GM20431 (cell line): ENCODE data around the gene CLSTN3.

Source experiments
- in situ Hi-C: fragments of 300-500 bp; cut with MseI, MboI; formaldehyde crosslinking; loops from one replicate; pipeline ENCODE4 v1.15.0; 2020; ENCODE audit warnings: low sequenced_read_pairs; ENCODE audit not compliant: unreplicated experiment

CLSTN3 gene

DNA sequence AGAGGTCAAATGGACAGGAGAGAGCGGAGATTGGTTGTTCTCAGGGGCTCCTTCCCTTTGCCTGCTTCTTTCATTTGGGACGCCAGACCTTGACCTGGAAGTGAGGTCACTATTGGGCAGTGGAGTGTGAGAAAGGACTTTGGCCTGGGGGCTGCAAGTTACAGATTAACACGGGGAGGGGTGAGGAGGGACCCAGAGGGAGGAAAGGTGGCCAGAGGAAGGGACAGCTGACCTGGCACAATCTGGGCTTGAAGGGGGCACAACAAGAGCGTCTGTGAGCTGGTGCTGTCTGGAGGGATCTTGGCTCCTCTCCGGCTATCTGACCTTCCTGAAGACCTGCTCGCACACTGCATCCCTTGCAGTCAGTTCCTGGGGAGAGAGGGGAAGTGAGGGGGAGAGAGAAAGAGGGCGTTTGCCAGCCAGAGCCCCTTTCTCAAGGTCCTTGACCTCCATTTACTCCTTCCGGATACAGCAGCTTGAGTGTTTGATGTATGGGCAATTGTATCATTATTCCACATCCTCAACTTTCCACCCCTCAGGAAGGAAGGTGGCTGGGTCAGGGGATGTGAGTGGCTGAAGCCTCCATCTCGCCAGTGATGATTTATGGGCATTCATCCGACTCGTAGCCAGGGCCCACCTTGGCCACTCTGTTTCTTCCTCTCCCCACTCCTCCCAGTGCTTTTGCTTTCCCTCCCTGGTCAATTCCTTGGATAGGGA, 6.2 kb upstream of the CLSTN3 start:
- in situ Hi-C loops: no loop called here

GRCh38 chr12:7125632-7126227, 4.4 kb upstream of the CLSTN3 start:
- in situ Hi-C loops: no loop called here

DNA sequence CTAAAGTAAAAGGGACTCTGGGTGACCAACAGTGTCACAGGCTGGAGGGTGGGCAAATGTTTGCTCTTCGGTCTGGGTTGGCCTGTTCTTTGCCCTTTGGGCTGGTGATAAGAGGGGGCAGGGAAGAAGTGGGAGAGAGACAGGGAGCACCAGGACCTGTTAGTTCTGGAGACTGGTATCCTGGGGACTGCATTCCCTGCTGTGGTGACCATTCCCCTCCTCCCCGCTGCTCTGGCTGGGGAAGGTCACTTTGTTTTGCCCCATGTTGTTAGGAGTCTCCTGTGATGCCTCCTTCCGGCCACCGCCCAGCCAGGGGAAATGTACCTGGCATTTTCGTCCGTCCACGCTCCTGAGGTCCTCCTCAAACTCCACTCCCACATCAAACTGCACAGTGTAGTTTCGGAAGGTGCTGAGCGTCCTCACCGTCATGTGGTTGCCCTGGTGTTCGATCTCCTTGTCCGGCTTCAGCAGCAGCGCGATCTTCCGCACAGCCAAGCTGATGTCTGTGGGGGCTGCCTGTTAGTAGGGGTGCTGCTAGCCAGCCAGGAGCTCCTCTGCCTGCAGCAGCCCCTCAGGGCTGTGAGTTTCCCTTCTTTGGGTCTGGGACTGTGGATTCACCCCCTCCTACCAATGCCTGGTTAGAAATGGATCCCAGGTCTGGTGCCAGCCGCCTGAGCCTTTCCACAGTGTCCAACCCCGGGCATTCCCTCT, 2.1 kb upstream of the CLSTN3 start:
- in situ Hi-C loops: no loop called here

DNA sequence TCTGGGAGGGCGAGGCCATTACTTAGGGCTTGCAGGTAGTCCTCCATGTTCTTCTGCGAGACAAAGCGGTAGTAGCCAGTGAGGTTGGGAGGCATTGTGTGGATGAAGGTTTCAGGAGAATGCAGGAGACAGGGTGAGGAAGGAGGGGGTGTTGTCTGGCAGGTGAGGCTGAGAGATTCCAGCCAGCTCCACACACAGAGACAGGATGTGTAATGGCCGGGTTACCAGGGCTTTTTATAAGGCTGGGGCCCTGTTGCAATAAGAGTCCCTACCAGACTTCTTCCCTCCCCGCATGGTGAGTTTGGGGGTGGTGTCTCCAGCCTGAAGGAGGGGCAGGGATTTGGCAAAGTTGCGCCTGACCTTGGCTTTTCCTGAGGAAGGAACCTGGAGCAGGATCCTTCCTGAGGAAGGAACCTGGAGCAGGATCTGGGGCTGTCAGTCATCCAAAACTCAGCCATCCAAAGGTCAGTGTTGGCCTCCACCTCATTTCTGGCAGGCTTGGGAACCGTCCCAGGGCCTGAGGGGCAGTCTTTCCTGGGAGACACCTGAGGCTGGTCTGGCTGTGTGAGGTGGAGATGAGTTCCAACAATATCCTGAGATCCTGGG, 1.4 kb upstream of the CLSTN3 start, which contains the start of gene RBP5:
Gene RBP5, minus strand, starts transcription at position 209 of the 606 bp plus-strand sequence. Its CDS starts 114 bp downstream, at position 95.
- in situ Hi-C loops: no loop called here

DNA sequence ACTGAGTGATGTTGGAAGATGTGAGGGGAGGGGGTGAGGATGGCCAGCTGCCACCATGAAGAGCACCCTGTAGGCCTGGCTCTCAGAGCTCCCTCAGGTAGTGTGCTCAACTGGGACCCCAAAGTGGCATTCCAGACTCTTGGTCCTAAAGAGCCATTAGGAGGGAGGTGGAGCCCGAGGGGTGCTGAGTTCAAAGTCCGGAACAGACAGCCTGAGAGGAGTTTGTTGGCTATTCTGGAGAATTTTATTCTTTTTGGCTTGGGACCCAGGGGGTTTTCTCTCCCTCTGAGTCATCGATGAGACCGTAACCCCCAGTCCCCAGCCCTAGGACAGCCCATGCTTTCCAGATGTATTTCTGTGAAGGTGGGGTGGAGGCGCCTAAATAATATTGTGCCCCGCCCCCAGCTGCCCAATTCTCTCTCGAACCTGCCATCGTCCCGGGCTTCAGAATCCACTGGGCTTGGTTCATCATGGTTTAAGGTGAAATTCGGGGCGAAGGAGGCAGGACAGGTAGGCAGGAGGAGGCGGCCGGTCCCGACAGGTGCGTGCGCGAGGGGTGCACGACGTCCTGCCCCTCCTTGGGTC, 792 bp upstream of the CLSTN3 start:
- in situ Hi-C loops: no loop called here

DNA sequence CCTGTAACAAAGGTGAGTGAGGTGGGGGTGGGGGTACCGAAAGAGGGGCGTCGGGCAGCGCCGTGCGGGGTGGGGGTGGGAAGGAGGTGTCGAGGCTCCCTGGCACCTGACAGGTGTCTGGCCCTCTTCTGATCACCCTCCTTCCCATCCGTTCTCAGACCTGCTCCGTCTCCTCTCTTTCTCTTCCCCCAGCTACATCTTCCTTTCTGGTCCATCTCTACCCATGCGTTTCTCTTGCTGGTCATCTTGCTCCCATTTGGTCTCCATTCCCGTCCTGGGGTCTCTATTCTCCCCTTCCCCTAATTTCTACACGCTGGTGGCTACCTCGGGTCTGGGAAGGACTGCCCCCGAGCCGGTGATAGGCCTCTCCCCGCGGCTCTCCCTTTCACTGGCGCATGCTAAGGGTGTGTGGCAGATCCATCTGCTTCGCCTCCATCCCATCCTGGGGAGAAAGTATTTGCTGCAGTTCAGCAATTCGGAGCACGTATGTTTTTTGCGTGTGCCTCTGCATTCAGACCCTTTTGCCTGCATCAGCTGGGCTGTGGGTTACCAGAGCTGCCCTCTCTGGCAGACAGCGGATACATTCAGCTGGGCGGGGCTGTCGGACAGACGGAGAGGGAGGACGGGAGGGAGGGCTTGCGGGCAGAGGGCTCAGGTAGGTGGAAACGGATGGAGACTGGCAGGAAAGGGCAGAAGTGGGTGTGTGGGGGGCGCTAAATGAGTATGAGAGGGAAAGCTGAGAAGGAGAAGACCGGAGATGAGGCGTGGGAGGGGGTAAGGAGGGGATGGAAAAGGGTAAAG, 730 bp downstream of the CLSTN3 start:
- in situ Hi-C loops: no loop called here

DNA sequence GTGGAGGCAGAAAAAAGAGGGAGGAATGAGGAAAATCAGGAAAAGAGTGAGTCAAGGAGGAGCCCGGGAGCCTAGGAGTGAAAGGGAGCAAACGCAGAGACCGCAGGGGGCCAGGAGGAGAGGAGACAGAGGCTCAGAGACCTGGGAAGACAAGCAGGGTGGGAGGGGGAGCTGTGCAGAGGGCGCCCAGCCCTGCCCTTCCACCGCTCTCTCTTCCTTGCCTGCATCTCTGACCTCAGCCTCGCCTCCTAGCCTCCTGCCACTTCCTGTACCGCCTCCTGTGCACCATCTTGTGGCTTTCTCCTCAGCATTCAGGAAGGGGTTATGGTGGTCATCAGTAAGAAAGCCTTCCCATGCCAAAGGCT, 1.3 kb downstream of the CLSTN3 start:
- in situ Hi-C loops: no loop called here

- in situ Hi-C loops: no loop called here
Observed at GRCh38 chr12:7134396-7135166, 4.4 kb downstream of the CLSTN3 start.

DNA sequence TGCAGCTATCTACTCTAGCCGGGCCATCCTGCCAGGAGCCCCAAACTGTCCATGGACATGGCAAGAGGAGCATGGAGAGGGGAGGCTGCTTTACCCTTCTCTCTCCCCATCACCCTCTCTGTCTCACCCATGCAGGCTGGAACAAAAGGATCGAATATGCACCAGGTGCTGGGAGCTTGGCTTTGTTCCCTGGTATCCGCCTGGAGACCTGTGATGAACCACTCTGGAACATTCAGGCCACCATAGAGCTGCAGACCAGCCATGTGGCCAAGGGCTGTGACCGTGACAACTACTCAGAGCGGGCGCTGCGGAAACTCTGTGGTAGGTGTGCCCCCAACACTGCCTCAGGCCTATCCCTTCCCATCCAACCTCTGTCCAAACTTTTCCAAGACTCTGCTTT, 5.9 kb downstream of the CLSTN3 start:
- in situ Hi-C loops: no loop called here

GRCh38 chr12:7136676-7137075, 6.5 kb downstream of the CLSTN3 start:
- in situ Hi-C loops: no loop called here

GRCh38 chr12:7137908-7138307, 7.7 kb downstream of the CLSTN3 start:
- in situ Hi-C loops: no loop called here

GRCh38 chr12:7139200-7139599, 9.0 kb downstream of the CLSTN3 start:
- in situ Hi-C loops: no loop called here

DNA sequence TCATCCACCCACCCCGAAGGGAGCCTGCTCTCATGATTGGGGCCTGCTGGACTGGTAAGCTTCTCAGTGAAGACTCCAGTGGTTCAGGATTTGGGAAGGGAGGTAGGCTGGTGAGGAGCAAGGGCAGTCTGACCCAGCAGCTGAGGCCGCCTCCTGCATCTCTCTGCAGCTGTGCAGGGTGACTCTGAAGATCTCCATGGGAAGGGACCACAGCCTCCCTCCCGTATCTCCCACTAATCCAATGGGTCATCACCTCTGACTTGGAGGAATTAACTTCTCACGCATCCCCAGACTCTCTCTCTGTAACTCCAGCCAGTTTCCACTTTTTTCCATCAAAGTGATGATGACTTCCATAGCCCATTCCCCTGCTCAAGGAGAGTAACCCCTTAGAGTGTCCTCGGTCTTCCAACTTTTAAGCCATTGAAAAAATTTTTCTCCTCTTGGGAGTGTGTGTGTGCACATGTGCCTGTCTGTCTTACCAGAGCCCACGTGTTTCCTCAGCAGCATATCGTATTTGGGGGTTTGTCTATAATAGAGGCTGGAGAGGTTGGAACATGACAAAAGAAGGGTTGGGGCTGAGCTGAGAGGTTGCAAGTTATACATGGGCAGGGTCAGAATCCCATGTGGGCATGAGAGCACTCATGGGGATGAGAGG, 11.3 kb downstream of the CLSTN3 start:
- in situ Hi-C loops: no loop called here

GRCh38 chr12:7142056-7142644, 12.0 kb downstream of the CLSTN3 start:
- in situ Hi-C loops: no loop called here

DNA sequence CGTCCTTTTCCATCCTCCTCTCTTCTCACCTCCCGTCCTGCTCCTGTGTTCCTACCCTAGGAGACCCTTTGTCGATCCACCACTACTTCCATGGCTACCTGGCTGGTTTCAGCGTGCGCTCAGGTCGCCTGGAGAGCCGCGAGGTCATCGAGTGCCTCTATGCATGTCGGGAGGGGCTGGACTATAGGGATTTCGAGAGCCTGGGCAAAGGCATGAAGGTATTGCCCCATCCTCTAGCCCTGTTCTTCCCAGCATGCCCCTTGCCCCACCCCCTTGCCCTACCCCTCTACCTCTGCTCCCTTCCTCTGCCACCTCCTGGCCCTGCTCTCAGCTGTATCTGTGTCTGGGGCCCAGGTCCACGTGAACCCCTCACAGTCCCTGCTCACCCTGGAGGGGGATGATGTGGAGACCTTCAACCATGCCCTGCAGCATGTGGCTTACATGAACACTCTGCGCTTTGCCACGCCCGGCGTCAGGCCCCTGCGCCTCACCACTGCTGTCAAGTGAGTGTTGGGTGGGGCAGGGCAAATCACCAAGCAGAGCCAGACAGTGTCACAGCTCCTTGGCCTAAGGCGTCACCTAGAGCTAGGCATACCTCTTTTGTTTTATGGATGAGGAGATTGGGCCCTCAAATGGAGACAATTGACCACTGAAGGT, 12.8 kb downstream of the CLSTN3 start:
- in situ Hi-C loops: no loop called here

- in situ Hi-C loops: no loop called here
Observed at GRCh38 chr12:7143564-7143963, 13.4 kb downstream of the CLSTN3 start.

DNA sequence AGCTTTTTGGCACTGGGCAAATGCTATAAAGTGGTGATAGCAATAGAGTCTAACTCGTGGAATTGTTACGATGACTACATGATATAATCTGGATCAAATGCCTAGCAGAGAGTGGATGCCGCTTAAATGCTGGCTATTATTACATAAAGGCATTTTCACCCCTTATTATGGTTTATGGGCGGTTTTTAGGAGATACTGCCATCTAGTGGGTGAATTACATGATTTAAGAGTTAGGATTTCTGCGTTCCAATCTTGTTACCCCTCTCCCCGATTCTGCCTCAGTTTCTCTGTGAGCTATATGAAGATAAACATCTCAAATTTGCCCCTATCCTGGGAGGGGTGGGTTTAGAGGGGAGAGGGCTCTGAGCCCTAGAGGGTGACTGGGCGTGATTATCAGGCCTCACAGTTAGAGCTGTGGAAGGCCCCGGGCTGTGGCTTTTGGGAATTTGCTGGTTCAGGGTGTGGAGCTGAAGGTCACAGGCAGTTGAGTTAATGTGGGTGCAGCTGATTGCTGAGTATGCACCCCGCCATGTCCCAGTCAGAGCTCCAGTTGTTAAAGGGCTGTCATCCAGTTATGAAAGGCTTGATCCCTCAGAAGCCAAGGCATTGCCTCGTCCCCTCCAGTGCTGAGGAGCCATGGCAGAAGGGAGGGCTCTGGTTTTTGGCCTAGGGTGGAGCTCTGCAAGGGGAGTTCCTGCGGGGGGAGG, 14.4 kb downstream of the CLSTN3 start:
- in situ Hi-C loops: no loop called here
